Activated naive CD4-positive, alpha-beta T cell (primary cell): ENCODE results near the gene NCAPH2.
"Not testable (repeated sequence)": the region's sequence is repeated elsewhere in the genome, so short reads cannot be mapped to it uniquely, and the experiment has no call there.

Source experiments
- DNase-seq, 4 experiments: peaks; one replicate each; lab custom pipeline; 2025; lab: John Stamatoyannopoulos, UW

Gene NCAPH2

GRCh38 chr22:50519151-50519550 lies 11.1 kb downstream of the NCAPH2 start:
- no peak for DNase-seq

DNA sequence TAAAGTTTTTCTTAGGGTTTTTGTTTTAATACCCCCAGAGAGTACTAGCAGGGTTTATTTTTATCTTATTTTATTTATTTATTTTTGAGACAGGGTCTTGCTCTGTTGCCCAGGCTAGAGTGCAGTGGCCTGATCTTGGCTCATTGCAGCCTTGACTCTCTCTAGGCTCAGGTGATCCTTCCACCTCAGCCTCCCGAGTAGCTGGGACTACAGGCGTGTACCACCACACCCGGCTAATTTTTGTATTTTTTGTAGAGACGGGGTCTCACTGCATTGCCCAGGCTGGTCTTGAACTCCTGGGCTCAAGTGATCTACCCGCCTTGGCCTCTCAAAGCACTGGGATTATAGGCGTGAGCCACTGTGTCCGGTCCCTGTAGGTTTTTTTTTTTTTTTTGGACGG lies 12.2 kb downstream of the NCAPH2 start:
- not testable (repeated sequence) for DNase-seq

DNA sequence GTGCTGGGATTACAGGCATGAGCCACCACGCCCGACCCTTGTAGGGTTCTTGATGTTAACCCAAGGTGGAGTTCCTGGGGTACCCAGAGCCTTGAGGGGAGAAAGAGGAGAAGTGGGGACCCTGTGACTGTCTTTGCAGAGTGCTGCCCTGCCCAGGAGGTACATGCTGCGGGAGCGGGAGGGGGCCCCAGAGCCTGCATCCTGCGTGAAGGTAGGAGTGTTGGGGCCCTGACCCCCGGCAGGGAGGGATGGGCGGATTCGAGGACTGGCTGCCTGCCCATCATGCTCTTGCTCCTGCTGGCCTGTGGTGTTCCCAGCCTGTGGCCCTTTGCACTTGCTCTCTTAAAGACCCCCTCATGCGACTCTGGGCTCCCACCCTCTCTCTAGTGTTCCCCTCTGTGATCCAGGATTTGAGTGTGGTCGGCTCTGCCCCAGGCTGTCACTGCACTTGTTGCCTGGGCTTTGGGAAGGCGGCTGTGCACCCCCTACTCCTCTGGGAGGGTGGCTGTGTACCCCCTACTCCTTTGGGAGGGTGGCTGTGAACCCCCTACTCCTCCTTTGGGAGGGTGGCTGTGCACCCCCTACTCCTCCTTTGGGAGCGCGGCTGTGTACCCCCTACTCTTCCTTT lies 12.9 kb downstream of the NCAPH2 start:
- DNase-seq, result no peak

GRCh38 chr22:50521710-50522109 lies 13.7 kb downstream of the NCAPH2 start:
- no peak for DNase-seq

DNA sequence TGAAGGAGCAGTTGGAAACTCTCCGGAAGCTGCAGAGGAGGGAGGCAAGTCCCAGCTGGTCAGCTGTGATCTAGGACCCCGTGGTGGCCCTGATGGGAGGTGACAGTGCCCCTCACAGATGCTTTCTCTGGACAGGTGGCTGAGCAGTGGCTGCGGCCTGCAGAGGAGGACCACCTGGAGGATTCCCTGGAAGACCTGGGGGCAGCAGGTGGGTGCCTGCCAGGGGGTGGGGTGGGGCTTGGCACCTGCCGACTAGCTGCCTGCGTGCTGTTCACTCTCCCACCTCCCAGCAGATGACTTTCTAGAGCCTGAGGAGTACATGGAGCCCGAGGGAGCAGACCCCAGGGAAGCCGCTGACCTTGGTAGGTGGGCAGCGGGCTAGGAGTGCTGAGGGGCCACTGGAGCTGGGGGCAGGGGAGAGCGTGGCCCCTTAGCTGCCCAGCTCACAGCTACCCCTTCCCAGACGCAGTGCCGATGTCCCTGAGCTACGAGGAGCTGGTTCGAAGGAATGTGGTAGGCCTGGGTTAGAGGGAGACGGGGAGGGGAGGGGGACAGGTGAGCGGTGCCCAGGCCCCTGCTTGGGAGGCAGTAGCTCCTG lies 14.3 kb downstream of the NCAPH2 start:
- no peak for DNase-seq

GRCh38 chr22:50522806-50523438 lies 14.9 kb downstream of the NCAPH2 start:
- DNase-seq, result no peak

- DNase-seq, result no peak
Observed at GRCh38 chr22:50523458-50523805, 15.4 kb downstream of the NCAPH2 start.

DNA sequence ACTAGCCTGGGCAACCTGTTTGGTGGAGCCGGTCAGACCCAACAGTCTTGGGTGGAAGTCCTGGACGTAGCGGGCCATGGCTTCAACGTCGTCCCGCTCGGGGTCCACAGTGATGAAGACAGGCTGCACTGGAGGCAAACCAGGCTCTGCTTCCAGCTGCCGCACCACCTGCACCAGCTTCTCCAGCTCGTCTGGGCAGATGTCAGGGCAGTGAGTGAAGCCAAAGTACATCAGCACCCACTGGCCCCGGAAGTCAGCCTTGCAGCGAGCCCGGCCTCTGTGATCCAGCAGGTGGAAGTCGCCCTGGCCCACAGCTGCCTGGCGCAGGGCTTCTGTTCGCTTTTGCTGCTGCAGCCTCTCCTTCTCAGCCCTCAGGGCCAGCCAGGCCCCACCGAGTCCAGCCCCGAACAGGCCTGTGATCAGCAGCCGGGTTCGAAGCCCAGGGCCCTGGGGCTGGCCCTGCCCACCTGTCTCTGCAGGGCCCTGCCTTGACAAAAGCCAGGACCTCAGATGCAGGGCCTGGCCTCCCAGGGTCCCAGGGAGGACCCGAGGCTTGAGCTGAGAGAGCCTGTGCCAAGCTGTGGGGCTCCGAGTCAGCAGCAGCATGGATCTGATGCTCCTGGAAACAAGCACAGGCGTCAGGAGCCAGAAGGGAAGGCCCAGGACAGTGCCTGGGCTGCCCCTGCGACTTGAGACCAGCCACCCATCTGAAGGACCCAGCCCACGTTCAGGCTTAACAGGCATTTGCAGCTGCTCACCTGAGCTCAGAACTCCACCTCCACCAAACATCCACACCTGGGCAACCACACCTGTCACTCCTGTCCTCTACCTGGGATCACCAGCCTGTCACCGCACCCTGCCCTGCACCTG lies 16.0 kb downstream of the NCAPH2 start:
- no peak for DNase-seq

DNA sequence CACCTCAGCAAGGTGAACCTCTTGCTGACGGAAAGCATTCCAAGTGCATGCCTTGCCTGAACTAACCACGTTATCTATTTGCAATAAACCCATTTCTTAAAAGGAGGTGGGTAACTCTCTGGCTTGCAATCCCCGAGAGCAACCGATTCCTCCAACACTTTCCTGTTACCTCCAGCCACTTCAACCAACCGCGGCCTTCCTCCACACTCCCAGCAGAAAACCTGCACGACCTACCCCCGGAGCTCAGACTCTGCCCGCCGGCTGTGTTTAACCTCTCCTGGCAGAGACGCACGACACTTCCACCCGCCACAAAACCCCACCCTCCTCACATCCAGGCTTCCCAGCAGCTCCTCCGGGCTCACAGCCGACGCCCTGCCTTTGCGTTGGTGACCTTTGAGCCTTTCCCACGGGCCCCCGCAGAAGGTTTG lies 16.7 kb downstream of the NCAPH2 start:
- no peak for DNase-seq

DNA sequence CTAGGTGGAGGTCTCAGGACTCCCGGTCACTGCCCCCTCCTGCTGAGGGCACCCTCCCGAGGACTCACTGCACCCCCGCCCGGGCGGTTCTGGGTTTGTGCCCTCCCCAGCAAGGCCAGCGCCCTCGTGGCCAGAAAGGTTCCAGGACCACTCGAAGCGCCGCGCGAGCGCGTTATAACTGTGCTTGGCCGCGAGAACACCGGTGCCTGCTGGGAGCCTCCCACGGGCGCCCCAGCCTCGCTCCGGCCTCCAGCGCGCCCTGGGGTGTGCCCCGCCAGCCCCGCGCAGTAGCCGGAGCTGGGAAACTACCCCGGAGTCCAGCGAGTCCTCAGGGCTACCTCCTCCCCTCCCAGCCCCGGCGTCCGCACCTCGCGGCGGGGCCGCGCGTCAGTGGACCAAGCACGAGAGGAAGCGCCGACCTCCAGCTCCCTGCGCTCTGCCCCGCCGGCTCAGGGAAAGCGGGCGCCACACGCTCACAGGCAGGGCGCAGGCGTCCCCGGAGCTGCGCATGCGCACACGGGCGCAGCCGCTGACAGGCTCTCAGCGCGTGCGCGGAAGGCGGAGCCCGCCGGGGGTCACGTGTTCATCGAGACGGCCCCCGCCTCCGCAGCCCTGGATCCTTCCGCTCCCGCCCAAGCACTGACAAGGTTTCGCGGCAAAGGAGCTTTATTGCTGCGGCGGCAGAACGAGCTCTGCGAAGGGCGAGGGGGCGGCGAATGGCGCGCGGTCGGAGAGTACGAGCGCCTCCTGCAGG lies 17.3 kb downstream of the NCAPH2 start, which contains the start of gene SCO2:
Gene SCO2 (minus strand): TSS at position 495 of the 754 bp plus-strand sequence. CDS start 1,187 bp downstream, outside the sequence.
- peak; percentile 94 to 98 (median 96) for DNase-seq

DNA sequence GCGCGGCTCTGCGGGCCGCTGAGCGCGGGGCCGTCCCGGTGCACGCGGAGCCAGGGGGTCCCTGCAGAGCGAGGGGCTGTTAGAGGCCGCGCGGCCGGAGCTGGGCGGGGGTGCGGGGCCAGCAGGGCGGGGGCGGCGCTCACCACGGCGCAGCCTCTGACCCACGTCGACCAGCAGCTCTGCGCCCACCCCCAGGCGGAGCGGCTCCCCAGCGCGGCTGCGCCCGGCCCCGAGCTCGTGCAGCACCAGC lies 17.8 kb downstream of the NCAPH2 start:
- DNase-seq, result no peak

DNA sequence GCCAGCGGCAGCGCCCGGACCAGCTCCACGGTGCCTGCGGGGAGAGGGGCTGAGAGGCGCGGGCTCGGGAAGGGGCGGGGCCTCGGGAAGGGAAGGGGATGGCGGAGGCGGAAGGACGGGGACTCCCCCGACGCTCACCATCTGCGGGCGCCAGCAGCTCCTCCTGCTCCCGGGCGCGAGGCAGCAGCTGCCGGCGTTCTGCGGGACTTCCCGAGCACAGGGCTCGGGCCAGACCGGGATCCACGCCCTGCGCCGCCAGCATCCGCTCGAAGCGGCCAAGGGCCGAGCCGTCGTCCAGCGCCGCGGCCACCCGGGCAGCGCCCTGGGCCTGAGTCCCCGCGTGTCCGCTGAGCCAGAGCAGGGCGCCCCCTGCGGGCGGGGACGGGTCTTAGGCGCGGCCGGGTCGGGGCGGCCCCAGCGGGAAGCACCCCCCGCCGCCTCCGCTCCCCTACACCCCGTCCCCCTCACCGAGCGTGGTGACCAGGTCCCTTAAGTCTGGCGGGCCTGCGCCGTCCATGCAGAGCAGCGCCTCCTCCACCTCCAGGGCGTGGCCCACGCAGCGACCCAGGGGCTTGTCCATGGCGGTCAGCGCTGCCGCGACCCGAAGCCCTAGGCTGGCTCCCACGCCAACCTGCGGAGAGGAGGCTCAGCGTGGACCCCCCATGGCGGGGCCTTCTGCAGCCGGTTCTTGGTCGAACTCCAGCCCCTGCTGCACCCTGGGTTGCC lies 18.2 kb downstream of the NCAPH2 start:
- DNase-seq, result peak; percentile 70 to 77 (median 73)

GRCh38 chr22:50526834-50527801 lies 19.1 kb downstream of the NCAPH2 start:
- DNase-seq, result no peak

DNA sequence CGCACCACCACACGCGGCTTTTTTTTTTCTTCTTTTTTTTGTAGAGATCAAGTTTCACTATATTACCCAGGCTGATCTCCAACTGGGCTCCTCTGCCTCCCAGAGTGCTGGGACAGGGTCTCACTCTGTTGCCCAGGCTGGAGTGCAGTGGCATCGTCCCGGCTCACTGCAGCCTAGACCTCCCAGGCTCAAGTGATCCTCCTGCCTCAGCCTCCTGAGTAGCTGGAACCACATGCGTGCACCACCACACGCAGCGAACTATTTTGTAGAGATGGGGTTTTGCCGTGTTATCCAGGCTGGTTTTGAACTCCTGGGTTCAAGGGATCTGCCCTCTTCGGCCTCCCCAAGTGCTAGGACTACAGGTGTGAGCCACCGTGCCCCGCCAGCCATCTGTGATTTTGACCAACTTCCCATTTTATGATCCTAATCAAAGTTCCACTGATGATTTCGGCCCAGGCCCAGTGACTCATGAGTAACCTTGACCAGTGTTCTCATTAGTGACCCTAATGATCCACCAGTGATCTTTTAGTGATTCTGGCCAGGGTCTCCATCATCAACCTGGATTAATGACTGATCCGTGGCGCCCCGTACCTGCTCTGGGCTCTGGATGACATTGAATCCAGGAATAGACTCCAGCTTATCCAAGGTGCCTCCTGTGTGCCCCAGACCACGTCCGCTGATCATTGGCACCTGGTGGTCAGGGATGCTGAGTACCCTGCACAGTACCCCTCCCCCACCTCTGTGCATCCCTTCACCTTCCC lies 20.1 kb downstream of the NCAPH2 start:
- no peak for DNase-seq

DNA sequence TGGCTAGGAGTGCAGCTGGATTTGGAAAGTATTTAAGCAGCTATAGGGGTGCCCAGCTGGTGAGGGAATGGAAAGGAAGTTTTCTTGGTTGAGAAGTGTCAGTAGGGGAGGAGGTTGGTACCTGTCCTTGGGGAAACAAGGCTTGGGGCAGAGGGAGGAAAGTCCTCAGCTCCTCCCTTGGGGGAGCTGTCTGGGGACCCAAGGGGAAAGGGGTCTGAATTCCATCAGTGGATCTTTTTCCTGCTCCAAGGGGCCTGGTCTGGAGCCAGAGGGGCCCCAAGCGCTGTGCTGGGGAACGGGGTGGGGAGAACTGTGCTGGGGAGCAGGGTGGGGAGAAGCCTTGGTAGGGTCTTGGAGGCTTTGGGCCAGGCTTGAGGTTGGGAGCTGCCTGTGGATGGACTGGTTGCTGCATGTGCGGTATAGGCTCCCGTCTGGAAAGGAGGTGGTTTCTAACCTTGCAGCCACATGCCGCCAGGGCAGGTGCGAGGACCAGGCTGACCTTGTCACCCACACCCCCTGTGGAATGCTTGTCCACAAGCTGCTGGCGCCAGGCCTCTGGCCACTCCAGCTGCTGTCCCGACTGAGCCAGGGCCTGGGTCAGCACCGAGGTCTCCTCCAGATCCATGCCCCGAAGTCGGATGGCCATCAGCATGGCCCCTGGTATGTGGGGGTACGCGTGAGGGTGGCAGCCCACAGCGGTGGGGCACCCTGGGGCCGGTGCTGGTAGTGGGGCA lies 20.8 kb downstream of the NCAPH2 start:
- DNase-seq, result no peak

DNA sequence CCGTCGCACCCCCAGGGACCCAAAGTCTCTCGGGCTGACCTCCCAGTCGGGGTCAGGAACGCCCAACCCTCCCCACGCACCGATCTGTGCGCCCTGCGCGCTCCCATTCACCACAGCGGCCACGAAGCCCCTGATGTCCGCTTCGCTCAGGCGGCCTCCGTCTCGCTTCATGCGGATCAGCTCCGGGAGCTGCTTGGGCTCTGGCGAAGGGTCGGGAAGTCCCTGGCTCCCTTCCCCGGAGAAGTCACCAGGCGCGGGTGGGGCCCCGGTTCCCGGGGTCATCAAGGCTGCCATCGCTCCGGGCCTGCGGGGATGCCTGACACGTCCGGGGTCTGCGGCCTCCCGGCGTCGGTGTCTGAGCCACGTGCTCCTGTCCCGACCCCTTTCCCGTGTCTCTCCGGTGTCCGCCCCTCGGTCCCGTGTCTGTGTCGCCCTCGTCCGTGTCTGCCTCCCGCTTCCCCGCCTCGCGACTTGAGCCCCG lies 21.4 kb downstream of the NCAPH2 start:
- DNase-seq, result no peak

GRCh38 chr22:50529897-50530579 lies 22.0 kb downstream of the NCAPH2 start, which contains the start of gene TYMP:
Gene TYMP, minus strand, starts transcription at chr22:50530012. Its CDS starts 303 bp downstream, at chr22:50529709.
- DNase-seq, result peak in 2 of 4 experiments; percentile 34 to 60

- no peak for DNase-seq
Observed at GRCh38 chr22:50530580-50530876, 22.5 kb downstream of the NCAPH2 start.
